HPDE6-E6E7 (cell line): ENCODE results near the gene NMT1.
A peak's percentile ranks its signal among the peaks of the same experiment; 100 is the strongest.

ENCODE experiments used
- DNase-seq: peaks from one replicate; pipeline ENCODE4 v3.0.0; 2011; ENCODE audit warnings: missing footprints; ENCODE audit errors: extremely low spot score

Gene NMT1

GRCh38 chr17:45081047-45081703, 20.1 kb downstream of the NMT1 start:
- no peak for DNase-seq

GRCh38 chr17:45086391-45086790, 25.3 kb downstream of the NMT1 start:
- DNase-seq: no peak

- DNase-seq: no peak
Measured at GRCh38 chr17:45086865-45087503, 25.9 kb downstream of the NMT1 start.

- no peak for DNase-seq
Measured at GRCh38 chr17:45087504-45087975, 26.4 kb downstream of the NMT1 start.

- DNase-seq: no peak
Measured at GRCh38 chr17:45087978-45088377, 26.9 kb downstream of the NMT1 start.

GRCh38 chr17:45088741-45089140, 27.6 kb downstream of the NMT1 start:
- no peak for DNase-seq

GRCh38 chr17:45090711-45091110, 29.6 kb downstream of the NMT1 start:
- DNase-seq: no peak

GRCh38 chr17:45091778-45092425, 30.8 kb downstream of the NMT1 start:
- DNase-seq: no peak

GRCh38 chr17:45092911-45093430, 31.9 kb downstream of the NMT1 start:
- DNase-seq: peak; percentile 97

- DNase-seq: no peak
Measured at GRCh38 chr17:45093444-45094110, 32.5 kb downstream of the NMT1 start.

GRCh38 chr17:45096141-45096540, 35.0 kb downstream of the NMT1 start:
- no peak for DNase-seq

- no peak for DNase-seq
Measured at GRCh38 chr17:45096926-45097325, 35.8 kb downstream of the NMT1 start.

GRCh38 chr17:45098081-45098868, 37.2 kb downstream of the NMT1 start:
- DNase-seq: no peak

- DNase-seq: peak; percentile 93
Measured at GRCh38 chr17:45098869-45099616, 37.9 kb downstream of the NMT1 start.

- no peak for DNase-seq
Measured at GRCh38 chr17:45101546-45101882, 40.4 kb downstream of the NMT1 start.

- no peak for DNase-seq
Measured at GRCh38 chr17:45101883-45102811, 41.0 kb downstream of the NMT1 start.

GRCh38 chr17:45102856-45103255, 41.7 kb downstream of the NMT1 start:
- DNase-seq: no peak

- DNase-seq: no peak
Measured at GRCh38 chr17:45103269-45103795, 42.2 kb downstream of the NMT1 start.

- no peak for DNase-seq
Measured at GRCh38 chr17:45104029-45104428, 42.9 kb downstream of the NMT1 start.
